Activated CD4-positive, alpha-beta T cell treated with anti-CD3 and anti-CD28 coated beads for 36 hours (primary cell): ENCODE data around the gene DDIT3. TPM values are rescaled to one million over a fixed set of nuclear protein-coding genes. Genes with fewer than 3 reads are reported as not detected.
"Not testable (repeated sequence)": the region's sequence is repeated elsewhere in the genome, so short reads cannot be mapped to it uniquely, and the experiment has no call there.

ENCODE experiments used
- ATAC-seq: fragments of 200-7000 bp; cut with Tn5 transposase; one replicate; pipeline ENCODE4 v1.10.0; 2021; ENCODE audit warnings: mild to moderate bottlenecking, moderate library complexity
- CTCF ChIA-PET: fragments of 350-600 bp; sonication (Branson Sonifier 250); formaldehyde crosslinking; loops from one replicate; lab custom pipeline; 2021; ENCODE audit warnings: antibody characterized with exemption; lab: Charles Lee
- POLR2A ChIA-PET: fragments of 350-600 bp; sonication (Branson Sonifier 250); formaldehyde crosslinking; loops from one replicate; lab custom pipeline; 2021; ENCODE audit warnings: antibody characterized with exemption, inconsistent platforms; lab: Charles Lee
- DNase-seq: peaks from one replicate; pipeline ENCODE4 v3.0.0-alpha.2; 2020
- H3K27ac Mint-ChIP-seq: one replicate; pipeline ENCODE4 v1.8.0; 2021; ENCODE audit warnings: mixed read lengths
- H3K27me3 Mint-ChIP-seq: one replicate; pipeline ENCODE4 v1.8.0; 2021; ENCODE audit warnings: mixed read lengths
- H3K36me3 Mint-ChIP-seq: one replicate; pipeline ENCODE4 v1.8.0; 2021; ENCODE audit warnings: low read depth, mixed read lengths
- H3K4me1 Mint-ChIP-seq: one replicate; pipeline ENCODE4 v1.8.0; 2021; ENCODE audit warnings: mixed read lengths
- H3K4me3 Mint-ChIP-seq: one replicate; pipeline ENCODE4 v1.8.0; 2021; ENCODE audit warnings: mild to moderate bottlenecking, moderate library complexity, mixed read lengths
- H3K9me3 Mint-ChIP-seq: one replicate; pipeline ENCODE4 v1.8.0; 2021; ENCODE audit warnings: low read depth, mixed read lengths
- intact Hi-C, 2 experiments: fragments of 100-400 bp; cut with DNase I in 1 of 2; cut with micrococcal nuclease in 1 of 2; formaldehyde crosslinking; loops; one replicate each; pipeline versions ENCODE4 v1.14.2 to v1.15.1; 2022 to 2024; cut with DNase I, micrococcal nuclease
- total RNA-seq, 2 experiments: library from RNA; stranded (reverse); gene quantifications; one replicate each; pipeline ENCODE4 v1.2.3, GENCODE V29; 2021

The DDIT3 gene, protein sequence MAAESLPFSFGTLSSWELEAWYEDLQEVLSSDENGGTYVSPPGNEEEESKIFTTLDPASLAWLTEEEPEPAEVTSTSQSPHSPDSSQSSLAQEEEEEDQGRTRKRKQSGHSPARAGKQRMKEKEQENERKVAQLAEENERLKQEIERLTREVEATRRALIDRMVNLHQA
- 10 to 100 TPM; 31.2 to 32.2 TPM for total RNA-seq

DNA sequence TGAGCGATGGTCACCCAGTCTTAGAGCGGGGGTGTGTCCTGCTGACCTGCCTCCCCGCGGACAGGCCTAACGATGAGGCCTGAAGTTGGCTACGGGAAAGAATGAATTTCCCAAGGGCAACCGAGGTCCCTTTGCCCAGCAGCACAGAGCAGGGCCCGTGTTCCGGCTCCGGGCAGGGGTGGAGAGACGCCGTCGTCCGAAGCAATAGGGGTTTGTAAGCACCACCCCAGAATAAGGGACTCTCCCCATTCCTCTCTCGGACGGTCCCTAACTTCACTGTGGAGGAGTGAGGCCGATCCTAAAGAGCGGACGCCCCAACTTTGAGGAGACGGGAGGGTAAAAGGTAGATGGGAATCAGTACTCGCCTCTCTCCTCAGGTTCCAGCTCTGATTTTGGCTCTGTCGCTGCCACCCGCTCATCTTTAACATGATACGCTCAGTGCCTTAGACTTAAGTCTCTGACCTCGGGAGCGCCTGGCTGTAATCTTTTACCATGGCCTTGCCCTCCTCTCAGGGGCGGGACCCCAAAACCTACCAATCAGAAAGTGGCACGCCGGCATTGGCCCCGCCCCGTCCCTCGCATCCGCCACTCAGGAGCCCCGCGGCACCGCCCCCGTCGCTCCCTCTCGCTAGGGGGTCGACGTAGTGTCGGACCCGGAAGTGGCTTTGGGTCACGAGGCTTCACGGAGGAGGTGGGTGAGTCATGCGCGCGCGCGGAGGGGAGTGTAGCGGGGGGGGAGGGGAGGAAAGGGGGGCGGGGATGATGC lies at the start of gene DDIT3:
DDIT3 (minus strand) TSS at position 462 of the 766 bp plus-strand sequence. CDS start 3,108 bp downstream, outside the sequence.
- ATAC-seq = peak; percentile 76
- H3K4me1 Mint-ChIP-seq = peaks cover 53% of the 10 kb centered on the region
- H3K36me3 Mint-ChIP-seq = peaks cover 58% of the 10 kb centered on the region
- H3K9me3 Mint-ChIP-seq = no peaks in the 10 kb centered on the region
- peak within 1 kb of the TSS; percentile 99 for H3K27ac Mint-ChIP-seq
- no peaks in the 10 kb centered on the region for H3K27me3 Mint-ChIP-seq
- ChIA-PET POLR2A (interaction anchor here (0.5 to 2.4 kb wide), 8 partner anchors 16 to 224 kb away, joined by 3 to 8 read pairs (median 3); partner anchors contain the start of gene DCTN2), CTCF (interaction anchor here (0.6 kb wide), 2 partner anchors 19 to 763 kb away, joined by 3 read pairs; no protein-coding TSS in a partner anchor)
- intact Hi-C loops = loop anchor here (1.0 to 5.0 kb wide), 12 partner anchors 27 to 1591 kb away; partner anchors contain the start of genes MARS1 (in 2 of the 2), CDK4 (in 1 of the 2), DCTN2 (in 1 of the 2) and GLI1 (in 1 of the 2)
- H3K4me3 Mint-ChIP-seq = peak within 1 kb of the TSS; percentile 96
- DNase-seq = peak; percentile 100

DNA sequence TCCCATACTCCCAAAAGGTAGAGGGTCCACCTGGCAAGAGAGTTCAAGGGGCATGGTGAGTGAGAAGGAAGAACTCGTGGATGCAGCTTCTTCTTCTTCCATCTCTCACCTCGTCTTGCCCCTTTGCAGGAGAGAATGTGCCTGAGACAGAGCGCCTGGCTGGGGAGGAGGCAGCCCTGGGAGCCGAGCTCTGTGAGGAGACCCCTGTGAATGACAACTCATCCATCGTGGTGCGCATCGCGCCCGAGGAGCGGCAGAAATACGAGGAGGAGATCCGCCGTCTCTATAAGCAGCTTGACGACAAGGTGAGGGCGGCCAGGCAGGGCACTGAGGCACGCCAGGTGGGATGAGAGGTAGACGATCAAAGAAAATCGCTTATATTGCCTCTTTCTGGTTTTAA lies 49.5 kb upstream of the DDIT3 start:
- H3K27ac Mint-ChIP-seq = no peak overlapping the region
- H3K9me3 Mint-ChIP-seq = no peaks in the 10 kb centered on the region
- CTCF ChIA-PET = no interaction called here
- intact Hi-C loops = no loop called here
- ATAC-seq (no peak), DNase-seq (no peak)
- POLR2A ChIA-PET = no interaction called here
- no peaks in the 10 kb centered on the region for H3K36me3 Mint-ChIP-seq
- H3K4me3 Mint-ChIP-seq = no peak overlapping the region
- no peaks in the 10 kb centered on the region for H3K4me1 Mint-ChIP-seq
- H3K27me3 Mint-ChIP-seq = peaks cover under 1% of the 10 kb centered on the region

DNA sequence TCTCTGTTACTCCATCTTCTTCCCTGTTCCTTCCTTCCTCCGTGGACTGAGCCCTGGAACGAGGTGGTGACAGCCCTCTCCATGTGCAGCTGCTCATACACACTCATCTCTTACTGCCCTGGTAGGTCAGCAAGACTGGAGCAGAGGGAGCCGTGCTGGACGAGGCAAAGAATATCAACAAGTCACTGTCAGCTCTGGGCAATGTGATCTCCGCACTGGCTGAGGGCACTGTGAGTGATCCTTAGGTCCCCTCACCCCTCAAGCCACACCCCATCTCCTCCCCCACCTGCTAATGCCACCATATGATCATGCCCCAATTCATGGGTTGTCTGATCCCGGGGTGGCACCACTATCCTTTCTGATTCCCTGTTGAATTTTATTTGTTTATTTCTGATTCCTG lies 48.5 kb upstream of the DDIT3 start:
- Mint-ChIP-seq H3K4me1 (no peaks in the 10 kb centered on the region), H3K27ac (no peak overlapping the region), H3K27me3 (peaks cover 5% of the 10 kb centered on the region), H3K9me3 (no peaks in the 10 kb centered on the region), H3K36me3 (no peaks in the 10 kb centered on the region), H3K4me3 (no peak overlapping the region)
- CTCF ChIA-PET = no interaction called here
- intact Hi-C loops = no loop called here
- no peak for ATAC-seq
- no peak for DNase-seq
- POLR2A ChIA-PET = no interaction called here

DNA sequence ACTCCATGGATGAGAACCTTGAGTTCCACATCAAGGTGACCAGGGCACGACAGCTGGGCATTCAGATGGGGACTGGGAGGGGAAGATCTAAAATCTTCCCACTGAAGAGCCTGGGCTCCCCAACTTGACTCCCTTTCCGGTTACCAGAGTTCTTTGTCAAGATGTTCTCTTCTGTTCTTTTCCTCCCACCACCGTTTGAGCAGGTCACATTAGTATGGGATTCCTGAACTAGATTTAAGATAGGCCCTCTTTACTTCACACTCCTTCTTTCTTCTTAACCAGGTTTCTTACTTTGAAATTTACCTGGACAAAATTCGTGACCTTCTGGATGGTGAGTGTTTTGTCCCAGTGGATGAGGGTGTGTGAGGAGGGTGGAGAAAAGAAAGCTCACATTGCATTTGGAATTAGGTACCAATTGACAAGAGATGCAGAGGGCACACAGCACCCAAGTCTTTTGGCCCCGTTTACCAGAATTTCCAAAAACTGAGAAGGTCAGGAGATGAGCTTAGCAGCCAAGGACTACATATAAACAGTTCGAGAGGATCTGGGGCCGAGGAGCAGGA lies 43.9 kb upstream of the DDIT3 start:
- no peaks in the 10 kb centered on the region for H3K4me1 Mint-ChIP-seq
- no peaks in the 10 kb centered on the region for H3K9me3 Mint-ChIP-seq
- H3K36me3 Mint-ChIP-seq = no peaks in the 10 kb centered on the region
- H3K27ac Mint-ChIP-seq = no peak overlapping the region
- ATAC-seq (no peak), DNase-seq (no peak)
- intact Hi-C loops = no loop called here
- peaks cover 5% of the 10 kb centered on the region for H3K27me3 Mint-ChIP-seq
- CTCF ChIA-PET = interaction anchor here (0.6 to 1.6 kb wide), 5 partner anchors 11 to 92 kb away, joined by 3 to 5 read pairs (median 3); no protein-coding TSS in a partner anchor
- no peak overlapping the region for H3K4me3 Mint-ChIP-seq
- POLR2A ChIA-PET = no interaction called here

DNA sequence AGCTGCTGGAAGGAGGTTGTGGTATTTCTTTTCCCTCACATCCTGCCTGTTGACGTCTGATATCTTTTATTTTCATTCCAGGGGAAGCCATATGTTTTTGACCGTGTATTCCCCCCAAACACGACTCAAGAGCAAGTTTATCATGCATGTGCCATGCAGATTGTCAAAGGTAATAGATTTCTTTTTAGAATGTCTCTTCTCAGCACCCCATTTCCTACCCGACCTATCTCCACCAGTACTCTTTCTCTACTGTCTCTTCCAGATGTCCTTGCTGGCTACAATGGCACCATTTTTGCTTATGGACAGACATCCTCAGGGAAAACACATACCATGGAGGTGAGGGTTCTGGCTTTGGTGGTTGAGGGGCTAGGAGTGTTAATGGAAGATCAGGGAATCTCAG lies 43.0 kb upstream of the DDIT3 start:
- Mint-ChIP-seq H3K27me3 (peaks cover 5% of the 10 kb centered on the region), H3K36me3 (no peaks in the 10 kb centered on the region), H3K9me3 (no peaks in the 10 kb centered on the region), H3K4me3 (no peak overlapping the region), H3K27ac (no peak overlapping the region), H3K4me1 (no peaks in the 10 kb centered on the region)
- intact Hi-C loops = no loop called here
- ATAC-seq (no peak), DNase-seq (no peak)
- ChIA-PET POLR2A (no interaction called here), CTCF (interaction anchor here (1.3 to 1.6 kb wide), 2 partner anchors 12 to 43 kb away, joined by 3 to 4 read pairs; no protein-coding TSS in a partner anchor)

DNA sequence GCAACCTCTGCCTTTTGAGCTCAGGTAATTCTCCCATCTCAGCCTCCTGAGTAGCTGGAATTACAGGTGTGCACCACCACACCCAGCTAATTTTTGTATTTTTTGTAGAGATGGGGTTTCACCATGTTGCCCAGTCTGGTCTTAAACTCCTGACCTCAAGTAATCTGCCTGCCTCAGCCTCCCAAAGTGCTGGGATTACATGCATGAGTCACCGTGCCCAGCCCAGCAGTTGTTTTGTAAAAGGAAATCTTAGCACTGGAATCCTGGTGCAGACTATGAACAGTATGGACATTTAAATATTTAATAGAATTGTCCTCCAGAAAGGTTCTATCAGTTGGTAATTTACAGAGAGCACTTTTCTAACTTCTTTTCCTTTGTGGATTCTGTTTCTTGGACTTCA lies 40.8 kb upstream of the DDIT3 start:
- H3K4me3 Mint-ChIP-seq, H3K36me3 Mint-ChIP-seq, H3K9me3 Mint-ChIP-seq, DNase-seq, ATAC-seq, H3K4me1 Mint-ChIP-seq, H3K27ac Mint-ChIP-seq, H3K27me3 Mint-ChIP-seq, intact Hi-C loops, POLR2A ChIA-PET: not testable (repeated sequence)
- CTCF ChIA-PET = interaction anchor here (0.7 to 1.0 kb wide), 2 partner anchors 14 to 272 kb away, joined by 3 read pairs; no protein-coding TSS in a partner anchor

DNA sequence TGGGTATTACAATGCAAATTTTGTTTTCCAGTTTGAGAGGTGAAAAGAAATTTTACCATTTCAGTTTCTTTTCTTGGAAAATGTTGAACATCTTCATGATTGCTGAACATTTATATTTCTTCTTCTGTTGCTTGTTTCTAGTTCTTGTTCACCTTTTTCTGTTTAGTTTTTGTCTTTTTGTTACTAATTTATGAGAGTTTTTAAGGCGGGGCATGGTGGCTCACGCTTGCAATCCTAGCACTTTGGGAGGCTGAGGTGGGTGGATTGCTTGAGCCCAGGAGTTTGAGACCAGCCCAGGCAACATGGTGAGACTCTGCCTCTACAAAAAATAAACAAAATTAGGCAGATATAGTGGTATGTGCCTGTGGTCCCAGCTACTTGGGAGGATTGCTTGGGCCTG lies 40.2 kb upstream of the DDIT3 start:
- peaks cover 5% of the 10 kb centered on the region for H3K27me3 Mint-ChIP-seq
- DNase-seq (no peak), ATAC-seq (no peak)
- ChIA-PET CTCF (no interaction called here), POLR2A (no interaction called here)
- H3K4me3 Mint-ChIP-seq = no peak overlapping the region
- H3K9me3 Mint-ChIP-seq = no peaks in the 10 kb centered on the region
- H3K36me3 Mint-ChIP-seq = no peaks in the 10 kb centered on the region
- no peaks in the 10 kb centered on the region for H3K4me1 Mint-ChIP-seq
- intact Hi-C loops = no loop called here
- H3K27ac Mint-ChIP-seq = no peak overlapping the region

DNA sequence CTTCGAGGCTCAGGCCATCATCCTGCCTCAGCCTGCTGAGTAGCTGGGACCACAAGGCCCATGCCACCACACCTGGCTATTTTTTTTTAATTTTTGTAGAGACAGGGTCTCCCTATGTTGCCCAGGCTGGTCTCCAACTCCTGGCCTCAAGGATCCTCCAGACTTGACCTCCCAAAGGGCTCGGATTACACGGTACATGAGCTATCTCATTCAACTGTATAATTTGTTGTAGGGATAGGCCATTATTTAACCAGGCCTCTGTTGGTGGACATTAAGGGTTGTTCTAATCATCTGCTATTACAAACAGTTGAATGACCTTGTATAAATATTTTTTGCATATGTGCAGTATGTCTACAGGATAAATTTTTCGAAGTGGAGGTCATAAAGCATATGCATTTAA lies 38.5 kb upstream of the DDIT3 start:
- Mint-ChIP-seq H3K4me3 (no peak overlapping the region), H3K27me3 (peaks cover under 1% of the 10 kb centered on the region), H3K27ac (no peak overlapping the region), H3K4me1 (no peaks in the 10 kb centered on the region), H3K36me3 (no peaks in the 10 kb centered on the region), H3K9me3 (no peaks in the 10 kb centered on the region)
- ATAC-seq = no peak
- CTCF ChIA-PET = interaction anchor here (0.9 kb wide), 1 partner anchor 25 kb away, joined by 3 read pairs; no protein-coding TSS in a partner anchor
- intact Hi-C loops = no loop called here
- no peak for DNase-seq
- POLR2A ChIA-PET = no interaction called here

DNA sequence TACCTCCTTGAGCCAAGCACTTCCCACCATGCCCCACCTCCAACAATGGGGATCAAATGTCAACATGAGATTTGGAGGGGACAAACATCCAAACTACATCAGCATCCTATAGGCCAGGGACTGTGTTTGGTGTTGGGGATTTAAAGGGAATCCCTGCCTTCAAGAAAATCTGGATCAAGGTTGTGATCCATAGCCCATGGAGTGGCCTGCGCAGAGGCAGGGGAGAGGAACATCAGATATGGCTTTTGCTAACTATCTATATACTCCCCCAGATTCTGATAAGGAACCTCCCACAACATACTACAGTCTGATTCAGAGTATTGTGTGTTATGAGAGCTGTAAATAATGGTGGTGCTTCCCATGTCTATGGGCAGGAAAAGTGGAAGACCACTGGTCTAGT lies 34.6 kb upstream of the DDIT3 start:
- peaks cover 5% of the 10 kb centered on the region for H3K4me1 Mint-ChIP-seq
- H3K4me3 Mint-ChIP-seq = no peak overlapping the region
- intact Hi-C loops = no loop called here
- H3K27ac Mint-ChIP-seq = no peak overlapping the region
- H3K9me3 Mint-ChIP-seq = no peaks in the 10 kb centered on the region
- ChIA-PET CTCF (interaction anchor here (0.8 to 1.4 kb wide), 2 partner anchors 29 to 310 kb away, joined by 3 to 5 read pairs; no protein-coding TSS in a partner anchor), POLR2A (no interaction called here)
- DNase-seq (no peak), ATAC-seq (no peak)
- peaks cover 7% of the 10 kb centered on the region for H3K27me3 Mint-ChIP-seq
- no peaks in the 10 kb centered on the region for H3K36me3 Mint-ChIP-seq

DNA sequence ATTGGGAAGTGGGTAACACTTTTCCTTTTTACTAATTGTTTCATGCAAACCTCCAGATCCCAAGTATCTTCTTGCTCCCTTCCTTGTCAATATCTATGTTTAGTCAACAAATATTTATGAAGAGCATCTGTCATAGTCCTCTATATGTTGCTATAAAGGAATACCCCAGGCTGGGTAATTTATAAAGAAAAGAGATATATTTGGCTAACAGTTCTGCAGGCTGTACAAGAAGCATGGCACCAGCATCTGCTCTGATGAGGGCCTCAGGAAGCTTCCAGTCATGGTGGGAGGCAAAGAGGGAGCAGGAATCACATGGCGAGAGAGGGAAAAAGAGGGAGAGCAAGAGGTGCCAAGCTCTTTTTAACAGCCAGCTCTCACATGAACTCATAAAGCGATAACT lies 34.1 kb upstream of the DDIT3 start:
- ChIA-PET CTCF (interaction anchor here (0.6 to 1.4 kb wide), 4 partner anchors 17 to 310 kb away, joined by 3 to 5 read pairs (median 3); no protein-coding TSS in a partner anchor), POLR2A (no interaction called here)
- peaks cover 7% of the 10 kb centered on the region for H3K4me1 Mint-ChIP-seq
- H3K27ac Mint-ChIP-seq = no peak overlapping the region
- H3K4me3 Mint-ChIP-seq = no peak overlapping the region
- H3K27me3 Mint-ChIP-seq = peaks cover 8% of the 10 kb centered on the region
- intact Hi-C loops = no loop called here
- H3K9me3 Mint-ChIP-seq = no peaks in the 10 kb centered on the region
- DNase-seq (no peak), ATAC-seq (no peak)
- no peaks in the 10 kb centered on the region for H3K36me3 Mint-ChIP-seq
